Keratinocyte (primary cell): ENCODE results near the gene GLIS2. TPM values are rescaled to one million over a fixed set of nuclear protein-coding genes. Genes with fewer than 3 reads are reported as not detected.
A peak's percentile ranks its signal among the peaks of the same experiment; 100 is the strongest.

Source experiments
- DNase-seq: peaks from one replicate; pipeline ENCODE4 v3.0.0-alpha.2; 2011; ENCODE audit warnings: low read depth, missing footprints, low spot score
- FAIRE-seq: peaks from 2 replicates; lab custom pipeline; 2011; peaks lifted over from hg19 to GRCh38; lab: Jason Lieb, UNC
- H2AFZ ChIP-seq: 2 replicates; pipeline ENCODE4 v1.6.0; 2012; ENCODE audit warnings: low read length, control low read depth, inconsistent platforms; ENCODE audit not compliant: control insufficient read depth
- H3K27ac ChIP-seq: 2 replicates; pipeline ENCODE4 v1.5.1; 2011; ENCODE audit warnings: low read length; ENCODE audit not compliant: control insufficient read depth, insufficient read depth
- H3K27me3 ChIP-seq: 3 replicates; pipeline ENCODE4 v1.6.0; 2011; ENCODE audit warnings: low read length; ENCODE audit not compliant: control insufficient read depth, insufficient read depth; ENCODE audit errors: extremely low read depth
- H3K36me3 ChIP-seq, 2 experiments: 2 replicates in 1 of 2; 3 replicates in 1 of 2; pipeline ENCODE4 v1.5.1; 2011; ENCODE audit warnings: low read length in 2 of 2, mild to moderate bottlenecking in 1 of 2; ENCODE audit not compliant: control insufficient read depth in 2 of 2, insufficient read depth in 2 of 2; ENCODE audit errors: extremely low read depth in 1 of 2
- H3K4me1 ChIP-seq: 3 replicates; pipeline ENCODE4 v1.5.1; 2011; ENCODE audit warnings: low read length; ENCODE audit not compliant: control insufficient read depth, insufficient read depth; ENCODE audit errors: extremely low read depth
- H3K4me2 ChIP-seq: 3 replicates; pipeline ENCODE4 v1.6.0; 2011; ENCODE audit warnings: low read depth, low read length; ENCODE audit not compliant: control insufficient read depth, insufficient read depth; ENCODE audit errors: extremely low read depth
- H3K4me3 ChIP-seq, 3 experiments: fragments of 200-600 bp in 1 of 3; sonication (generic) in 1 of 3; 2 replicates in 2 of 3; 3 replicates in 1 of 3; pipeline ENCODE4 v1.5.1; 2011 to 2016; ENCODE audit warnings: low read length in 3 of 3, mild to moderate bottlenecking in 3 of 3, control low read depth in 2 of 3, inconsistent platforms in 1 of 3, low read depth in 1 of 3, mixed read lengths in 1 of 3, mixed run types in 1 of 3, moderate library complexity in 1 of 3; ENCODE audit not compliant: control insufficient read depth in 2 of 3, insufficient read depth in 2 of 3; ENCODE audit errors: extremely low read depth in 1 of 3
- H3K79me2 ChIP-seq: 2 replicates; pipeline ENCODE4 v1.6.0; 2012; ENCODE audit warnings: low read length; ENCODE audit not compliant: control insufficient read depth, insufficient read depth
- H3K9ac ChIP-seq: 3 replicates; pipeline ENCODE4 v1.6.0; 2011; ENCODE audit warnings: low read length; ENCODE audit not compliant: control insufficient read depth, insufficient read depth; ENCODE audit errors: extremely low read depth
- H3K9me1 ChIP-seq: 3 replicates; pipeline ENCODE4 v1.6.0; 2011; ENCODE audit warnings: low read length; ENCODE audit not compliant: control insufficient read depth, insufficient read depth; ENCODE audit errors: extremely low read depth
- H3K9me3 ChIP-seq: 2 replicates; pipeline ENCODE4 v1.5.1; 2012; ENCODE audit warnings: low read depth, low read length; ENCODE audit not compliant: control insufficient read depth
- H4K20me1 ChIP-seq: 3 replicates; pipeline ENCODE4 v1.6.0; 2011; ENCODE audit warnings: low read length; ENCODE audit not compliant: control insufficient read depth, insufficient read depth; ENCODE audit errors: extremely low read depth
- EZH2 ChIP-seq: IDR thresholded peaks from one replicate; pipeline ENCODE4 v1.6.1; 2012; ENCODE audit warnings: inconsistent platforms, mild to moderate bottlenecking, low read length, moderate library complexity
- dilution Hi-C: fragments of 300-500 bp; cut with MboI; formaldehyde crosslinking; loops from one replicate; pipeline ENCODE4 v1.7.0; 2020; ENCODE audit warnings: low sequenced_read_pairs; ENCODE audit not compliant: extremely low pct_ligation_motif_present
- polyA plus RNA-seq, 5 experiments: library from polyadenylated mRNA; depleted of rRNA in 3 of 5; stranded (reverse) in 3 of 5; stranded (forward) in 1 of 5; unstranded in 1 of 5; fragments of >200 nt; gene quantifications; 1 replicate in 1 of 5; 2 replicates in 3 of 5; 3 replicates in 1 of 5; pipeline versions ENCODE4 v1.2.1 to v1.2.3, GENCODE V29; 2011 to 2012; ENCODE audit warnings: missing spikeins in 2 of 5, low read depth in 1 of 5, low replicate concordance in 1 of 5
- TF ChIP-seq, protein P1 (sequence below), 3 experiments: IDR thresholded peaks in 1 of 3; conservative IDR thresholded peaks in 1 of 3; optimal IDR thresholded peaks in 1 of 3; 2 replicates in 2 of 3; 3 replicates in 1 of 3; pipeline versions ENCODE3 to v1.5.1; 2011; ENCODE audit warnings: low read length in 3 of 3, mild to moderate bottlenecking in 3 of 3, moderate library complexity in 2 of 3, control low read depth in 1 of 3, inconsistent platforms in 1 of 3; ENCODE audit not compliant: insufficient read depth in 2 of 3; ENCODE audit errors: extremely low read depth in 1 of 3

GLIS2 gene
- polyA plus RNA-seq, 1 donor (not counting 4 experiments of a cell fraction or from before 2014, with no cell fraction given): 0.63 TPM

- H4K20me1 ChIP-seq: peaks cover 3% of the 10 kb centered on the region
- no peaks in the 10 kb centered on the region for H3K9me3 ChIP-seq
- no peaks in the 10 kb centered on the region for H3K27me3 ChIP-seq
- no peak overlapping the region for H3K27ac ChIP-seq
- peaks cover 3% of the 10 kb centered on the region for H3K9me1 ChIP-seq
- peaks cover 28% of the 10 kb centered on the region for H3K4me1 ChIP-seq
- H3K36me3 ChIP-seq: peaks cover 0 to 1% of the 10 kb centered on the region in 2 experiments
- dilution Hi-C loops: no loop called here
- no peak overlapping the region for H2AFZ ChIP-seq
- DNase-seq (no peak), FAIRE-seq (peak; percentile 70)
- no peak overlapping the region for H3K4me3 ChIP-seq
- peak overlapping the region; percentile 45 for H3K4me2 ChIP-seq
- no peak overlapping the region for H3K9ac ChIP-seq
- TF ChIP-seq, protein P1, sequence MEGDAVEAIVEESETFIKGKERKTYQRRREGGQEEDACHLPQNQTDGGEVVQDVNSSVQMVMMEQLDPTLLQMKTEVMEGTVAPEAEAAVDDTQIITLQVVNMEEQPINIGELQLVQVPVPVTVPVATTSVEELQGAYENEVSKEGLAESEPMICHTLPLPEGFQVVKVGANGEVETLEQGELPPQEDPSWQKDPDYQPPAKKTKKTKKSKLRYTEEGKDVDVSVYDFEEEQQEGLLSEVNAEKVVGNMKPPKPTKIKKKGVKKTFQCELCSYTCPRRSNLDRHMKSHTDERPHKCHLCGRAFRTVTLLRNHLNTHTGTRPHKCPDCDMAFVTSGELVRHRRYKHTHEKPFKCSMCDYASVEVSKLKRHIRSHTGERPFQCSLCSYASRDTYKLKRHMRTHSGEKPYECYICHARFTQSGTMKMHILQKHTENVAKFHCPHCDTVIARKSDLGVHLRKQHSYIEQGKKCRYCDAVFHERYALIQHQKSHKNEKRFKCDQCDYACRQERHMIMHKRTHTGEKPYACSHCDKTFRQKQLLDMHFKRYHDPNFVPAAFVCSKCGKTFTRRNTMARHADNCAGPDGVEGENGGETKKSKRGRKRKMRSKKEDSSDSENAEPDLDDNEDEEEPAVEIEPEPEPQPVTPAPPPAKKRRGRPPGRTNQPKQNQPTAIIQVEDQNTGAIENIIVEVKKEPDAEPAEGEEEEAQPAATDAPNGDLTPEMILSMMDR (optimal IDR thresholded peaks at IDR 0.05 in 1 of 3, IDR thresholded peaks at IDR 0.05 in 1 of 3, conservative IDR thresholded peaks at IDR 0.05 in 1 of 3; ENCODE audit: extremely low read depth in 1 of 3, insufficient read depth in 2 of 3, low read length in 3 of 3): no peak
- no peak for TF ChIP-seq EZH2
- H3K79me2 ChIP-seq: no peaks in the 10 kb centered on the region
Measured at GRCh38 chr16:4369007-4369733, 53.3 kb downstream of the GLIS2 start.

GRCh38 chr16:4370151-4370550 lies 54.3 kb downstream of the GLIS2 start:
- H3K4me1 ChIP-seq: peaks cover 36% of the 10 kb centered on the region
- no peaks in the 10 kb centered on the region for H3K9me3 ChIP-seq
- no peaks in the 10 kb centered on the region for H3K27me3 ChIP-seq
- H3K9ac ChIP-seq: no peak overlapping the region
- H4K20me1 ChIP-seq: peaks cover 3% of the 10 kb centered on the region
- no peak overlapping the region for H3K4me3 ChIP-seq
- DNase-seq (no peak), FAIRE-seq (no peak)
- dilution Hi-C loops: no loop called here
- H3K79me2 ChIP-seq: no peaks in the 10 kb centered on the region
- TF ChIP-seq, protein P1 (optimal IDR thresholded peaks at IDR 0.05 in 1 of 3, IDR thresholded peaks at IDR 0.05 in 1 of 3, conservative IDR thresholded peaks at IDR 0.05 in 1 of 3; ENCODE audit: extremely low read depth in 1 of 3, insufficient read depth in 2 of 3, low read length in 3 of 3): no peak
- TF ChIP-seq EZH2: no peak
- H3K9me1 ChIP-seq: peaks cover 3% of the 10 kb centered on the region
- H3K36me3 ChIP-seq: no peaks in the 10 kb centered on the region
- H2AFZ ChIP-seq: no peak overlapping the region
- H3K4me2 ChIP-seq: no peak overlapping the region
- H3K27ac ChIP-seq: no peak overlapping the region
